Erythroblast (primary cell): ENCODE results near the gene CNIH3.
"Not testable (repeated sequence)": the region's sequence is repeated elsewhere in the genome, so short reads cannot be mapped to it uniquely, and the experiment has no call there.

Experiments used
- DNase-seq, 2 experiments: peaks; one replicate each; lab custom pipeline; 2025; lab: John Stamatoyannopoulos, UW
- GATA1 ChIP-seq: IDR thresholded peaks from 2 replicates; pipeline ENCODE4 v1.6.1; 2011; ENCODE audit warnings: low read depth, mild to moderate bottlenecking, control low read depth, low read length, moderate library complexity
- POLR2A ChIP-seq: IDR thresholded peaks from 2 replicates; pipeline ENCODE4 v1.6.1; 2011; ENCODE audit warnings: mild to moderate bottlenecking, low read length

Gene CNIH3

DNA sequence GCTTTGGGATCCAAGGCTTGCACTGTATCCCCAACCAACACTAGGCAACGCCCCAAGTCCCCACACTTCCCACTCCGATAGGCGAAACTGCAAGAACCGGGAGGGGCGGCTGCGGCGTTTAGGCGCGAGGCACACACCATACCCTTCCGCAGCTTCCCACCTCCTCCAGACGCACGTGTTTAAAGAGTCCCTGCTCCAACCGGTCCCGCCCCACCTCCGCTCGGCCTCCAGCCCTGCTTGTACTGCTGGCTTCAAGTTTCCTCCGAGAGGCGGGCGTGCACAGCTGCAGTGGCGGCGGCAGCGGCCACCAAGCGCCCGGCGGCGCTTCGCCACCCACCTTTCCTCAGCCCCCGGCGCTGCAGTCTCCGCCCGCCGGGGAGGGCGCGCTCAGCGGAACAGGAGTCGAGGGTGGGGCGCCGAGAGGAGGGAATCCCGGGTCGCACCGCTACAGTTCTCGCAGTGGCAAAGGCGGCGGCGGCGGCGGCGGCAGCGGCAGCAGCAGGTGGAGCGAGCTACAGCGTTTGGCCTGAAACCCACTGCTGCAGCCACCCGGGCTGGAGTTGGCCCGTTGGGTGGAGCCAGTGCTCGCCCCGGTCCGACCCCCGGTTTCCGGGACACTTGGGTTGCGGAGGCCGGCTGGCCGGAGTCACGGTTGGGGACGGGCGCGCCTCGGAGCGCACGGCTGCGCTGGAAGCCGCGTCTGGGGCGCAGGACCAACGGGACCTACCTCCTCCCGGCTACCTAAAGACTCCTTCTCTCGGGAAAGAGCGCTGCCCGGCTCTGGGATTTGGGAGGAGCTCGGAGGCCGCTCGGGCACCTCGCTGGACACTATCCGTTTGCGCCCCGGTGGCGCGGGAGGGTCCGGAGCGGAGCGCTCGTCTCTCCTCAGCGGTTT lies at the start of gene CNIH3:
CNIH3 (plus strand) TSS at position 457 of the 895 bp plus-strand sequence. CDS start 858 bp downstream, outside the sequence.
- DNase-seq, result no peak

DNA sequence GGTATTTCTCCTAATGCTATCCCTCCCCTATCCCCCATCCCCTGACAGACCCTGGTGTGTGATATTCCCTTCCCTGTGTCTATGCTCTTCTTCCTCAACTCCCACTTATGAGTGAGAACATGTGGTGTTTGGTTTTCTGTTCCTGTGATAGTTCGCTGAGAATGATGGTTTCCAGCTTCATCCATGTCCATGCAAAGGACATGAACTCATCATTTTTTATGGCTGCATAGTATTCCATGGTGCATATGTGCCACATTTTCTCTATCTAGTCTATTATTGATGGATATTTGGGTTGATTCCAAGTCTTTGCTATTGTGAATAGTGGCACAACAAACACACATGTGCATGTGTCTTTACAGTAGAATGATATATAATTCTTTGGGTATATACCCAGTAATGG lies 49.6 kb upstream of the CNIH3 start:
- DNase-seq, result not testable (repeated sequence)

More for the DNA sequence above, at the start of gene CNIH3:
- TF ChIP-seq GATA1, result no peak
- TF ChIP-seq POLR2A, result no peak

DNA sequence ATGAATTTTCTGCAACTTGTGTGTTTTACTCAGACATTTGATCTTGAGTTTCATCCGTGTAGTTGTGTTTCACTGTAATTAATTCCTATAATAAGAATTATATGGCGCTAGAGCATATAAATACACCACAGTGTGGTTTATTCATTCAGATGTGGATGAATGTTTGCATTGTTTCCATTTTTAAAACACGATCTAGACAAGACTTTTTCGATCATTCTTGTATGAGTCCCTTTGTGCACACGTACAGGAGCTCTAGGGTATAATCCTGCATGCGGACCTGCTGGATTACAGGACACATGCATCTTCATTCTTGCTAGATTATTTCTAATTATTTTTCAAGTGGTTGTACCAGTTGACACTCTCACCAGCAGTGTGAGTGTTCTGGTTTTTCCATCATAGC lies 46.8 kb upstream of the CNIH3 start:
- no peak for DNase-seq
- no peak for TF ChIP-seq GATA1
- no peak for TF ChIP-seq POLR2A

DNA sequence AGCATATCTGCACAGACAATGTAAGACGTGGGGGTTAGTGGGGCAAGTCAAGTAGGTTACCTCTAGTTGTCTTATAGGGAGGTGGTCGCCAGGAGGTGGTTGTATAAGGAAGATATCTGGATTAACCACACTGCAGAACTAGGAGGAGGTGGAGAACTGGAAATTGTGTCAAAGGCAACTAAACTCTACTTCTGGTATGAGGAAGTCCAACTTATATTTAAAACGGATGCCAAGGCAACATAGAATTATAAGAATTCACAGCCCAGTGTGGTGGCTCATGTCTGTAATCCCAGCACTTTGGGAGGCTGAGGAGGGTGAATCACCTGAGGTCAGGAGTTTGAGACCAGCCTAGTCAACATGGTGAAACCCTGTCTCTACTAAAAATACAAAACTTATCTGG lies 44.1 kb upstream of the CNIH3 start:
- DNase-seq, result not testable (repeated sequence)

DNA sequence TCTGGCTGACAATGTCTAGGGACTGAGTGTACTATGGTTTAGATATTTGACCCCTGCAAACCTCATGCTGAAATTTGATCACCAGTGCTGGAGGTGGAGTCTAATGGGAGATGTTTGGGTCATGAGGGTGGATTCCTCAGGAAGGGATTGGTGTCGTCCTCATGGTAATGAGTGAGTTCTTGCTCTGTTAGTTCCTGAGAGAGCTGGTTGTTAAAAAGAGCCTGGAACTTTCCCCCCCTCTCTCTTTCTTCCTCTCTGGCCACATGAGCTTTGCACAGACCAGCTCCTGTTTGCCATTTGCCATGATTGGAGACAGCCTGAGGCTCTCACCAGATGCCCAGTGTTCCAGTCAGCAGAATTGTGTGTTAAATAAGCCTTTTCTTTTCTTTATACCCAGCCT lies 36.6 kb upstream of the CNIH3 start:
- no peak for DNase-seq
- TF ChIP-seq GATA1 (no peak), POLR2A (no peak)

DNA sequence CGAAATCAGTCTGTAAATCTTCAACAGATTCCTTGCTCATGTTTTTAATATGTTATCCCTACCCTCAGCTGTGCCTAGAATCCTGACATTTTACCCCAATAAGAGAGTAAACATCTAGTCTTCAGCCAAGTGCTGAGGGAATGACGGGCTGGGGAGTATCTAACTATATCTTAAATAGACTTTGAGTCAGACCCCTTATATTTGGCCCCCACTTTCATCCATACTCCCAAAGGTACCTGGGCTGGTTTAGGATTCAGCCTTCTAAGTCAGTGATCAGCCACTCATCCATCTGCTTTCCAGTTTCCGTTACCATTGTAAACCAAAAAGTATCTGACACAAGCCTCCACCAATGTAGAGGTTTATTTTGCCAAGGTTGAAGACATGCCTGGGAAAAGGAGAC lies 36.1 kb upstream of the CNIH3 start:
- TF ChIP-seq GATA1 (no peak), POLR2A (no peak)

DNA sequence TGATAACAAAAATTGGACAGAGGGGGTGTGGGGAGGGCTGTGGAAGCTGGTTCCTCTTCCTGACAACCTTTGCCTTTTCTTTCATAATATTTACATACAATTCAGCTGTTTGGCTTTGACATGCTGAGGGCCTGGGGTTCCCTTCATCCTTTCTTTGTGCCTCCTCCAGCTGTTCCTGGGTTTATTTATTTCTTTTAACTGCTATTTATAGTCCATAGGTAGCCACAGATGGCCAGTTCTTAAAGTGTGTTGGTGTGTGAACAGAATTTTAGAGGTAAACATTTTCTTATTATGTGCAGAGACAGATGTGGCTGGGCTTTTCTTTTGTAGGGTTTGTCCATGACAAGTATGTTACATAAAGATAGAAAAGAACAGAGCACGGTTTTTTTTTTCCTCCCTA lies 34.1 kb upstream of the CNIH3 start:
- TF ChIP-seq GATA1 (no peak), POLR2A (no peak)
- no peak for DNase-seq

More for the DNA sequence above, 36.1 kb upstream of the CNIH3 start:
- DNase-seq, result no peak

DNA sequence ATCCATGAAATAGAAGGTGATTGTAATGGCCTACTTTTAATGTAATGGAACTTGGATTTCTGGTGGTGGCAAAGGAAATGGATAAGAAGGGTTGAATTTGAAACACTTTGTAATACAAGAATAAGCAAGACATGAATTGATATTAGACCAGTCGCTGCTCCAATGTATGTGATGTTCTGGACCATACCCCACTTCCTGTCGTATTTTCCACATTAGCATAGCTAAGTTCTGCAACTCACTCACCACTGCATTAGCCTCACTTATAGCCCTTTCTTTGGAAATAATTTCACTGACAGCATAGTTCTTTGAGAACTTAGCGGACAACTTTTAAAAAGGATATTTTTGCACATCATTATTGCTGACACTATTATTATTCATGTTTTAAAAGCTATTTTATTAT lies 32.3 kb upstream of the CNIH3 start:
- TF ChIP-seq POLR2A (no peak), GATA1 (no peak)
- DNase-seq, result no peak

DNA sequence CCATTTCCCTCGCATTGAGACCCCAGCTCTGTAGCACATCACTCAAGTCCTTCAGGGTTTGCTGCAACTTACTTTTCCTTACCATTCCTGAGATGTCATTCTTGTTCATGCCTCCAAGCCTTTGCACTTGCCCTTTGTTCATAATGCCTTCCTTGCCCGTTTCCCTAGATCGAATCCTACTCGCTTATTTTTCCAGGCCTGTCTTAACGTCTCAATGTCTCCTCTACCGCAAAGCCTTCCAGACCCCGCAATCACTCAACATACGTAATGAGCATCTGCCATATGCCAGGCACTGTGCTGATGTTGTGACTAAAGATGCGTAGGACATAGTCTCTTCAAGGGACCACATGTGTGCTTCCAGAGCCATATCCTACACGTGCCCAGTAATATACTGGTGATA lies 31.1 kb upstream of the CNIH3 start:
- TF ChIP-seq POLR2A (no peak), GATA1 (no peak)
- no peak for DNase-seq

DNA sequence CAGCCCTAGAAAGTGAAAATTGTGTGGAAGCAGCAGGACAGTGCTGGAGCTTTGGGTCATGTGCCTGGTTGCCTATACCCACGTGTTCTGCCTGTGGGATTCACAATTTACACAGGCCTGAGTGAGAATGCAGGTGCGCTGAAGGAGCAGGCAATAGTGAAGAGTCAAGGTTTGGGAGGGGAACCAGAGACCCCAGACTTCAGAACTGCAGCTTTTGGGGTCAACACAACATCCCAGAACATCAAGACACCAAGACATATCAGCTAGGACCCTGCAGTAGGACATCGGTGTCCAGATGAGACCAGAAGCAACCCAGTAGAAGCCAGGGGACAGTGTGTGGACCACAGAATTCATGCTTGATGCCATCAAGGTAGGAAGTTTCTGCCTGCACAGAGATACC lies 29.1 kb upstream of the CNIH3 start:
- DNase-seq, result no peak
- TF ChIP-seq POLR2A (no peak), GATA1 (no peak)

DNA sequence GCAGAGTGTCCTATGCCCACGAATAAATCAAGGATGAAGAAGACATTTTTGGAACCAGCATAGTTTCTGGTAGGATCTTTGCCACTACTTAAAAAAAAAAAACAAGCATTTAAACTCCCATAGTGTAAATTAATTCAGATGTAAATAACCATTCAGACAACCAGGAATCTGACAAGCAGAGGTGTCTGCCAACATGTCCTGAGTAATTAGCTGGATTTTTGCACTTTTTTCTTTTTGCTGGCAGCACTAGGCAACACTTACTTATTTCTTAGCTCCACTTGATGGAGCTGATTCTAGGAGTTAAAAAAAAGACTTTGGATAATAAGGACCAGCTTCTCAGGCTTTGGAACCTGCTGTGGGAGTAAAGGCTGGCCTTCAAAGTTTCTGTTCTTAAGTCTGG lies 27.6 kb upstream of the CNIH3 start:
- TF ChIP-seq GATA1, result no peak
- TF ChIP-seq POLR2A, result no peak
- DNase-seq, result no peak

DNA sequence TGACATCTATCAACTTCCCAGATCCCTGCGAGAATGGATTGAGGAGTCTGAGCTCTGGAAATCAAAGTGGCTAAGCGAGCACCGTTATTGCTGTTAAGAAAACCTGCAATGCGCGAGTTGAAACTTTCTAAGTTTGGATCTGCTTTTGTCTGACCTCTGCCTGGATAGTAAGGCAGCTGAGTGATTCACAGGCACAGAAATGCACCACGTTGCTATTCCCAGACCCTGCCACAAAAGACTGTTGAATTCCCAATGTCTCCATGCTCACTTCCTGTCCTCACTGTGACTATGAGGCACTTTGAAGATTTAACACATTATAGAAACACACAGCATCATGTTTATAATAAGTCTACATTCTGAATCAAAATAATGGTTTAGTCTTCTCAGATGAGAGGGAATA lies 27.1 kb upstream of the CNIH3 start:
- no peak for TF ChIP-seq GATA1
- no peak for TF ChIP-seq POLR2A
- no peak for DNase-seq

DNA sequence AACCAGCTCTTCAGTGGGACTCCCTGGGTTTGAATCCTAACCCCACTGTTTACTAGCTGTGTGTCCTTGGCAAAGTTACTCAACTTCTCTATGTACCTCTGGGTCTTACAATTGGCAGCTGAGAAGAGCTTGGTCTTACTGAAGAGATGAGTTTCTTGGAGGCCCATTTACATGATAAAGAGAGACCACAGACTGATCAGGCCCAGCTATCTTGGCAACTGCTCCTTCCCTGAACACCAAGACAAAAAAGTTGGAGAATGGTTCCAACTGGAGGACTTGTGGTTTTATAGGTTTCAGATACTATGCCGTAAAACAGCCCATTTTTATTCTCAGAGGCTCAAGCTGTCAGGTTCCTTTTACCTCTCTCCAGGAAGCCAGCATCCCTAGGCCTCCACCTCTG lies 24.8 kb upstream of the CNIH3 start:
- TF ChIP-seq GATA1 (no peak), POLR2A (no peak)
- DNase-seq, result no peak

DNA sequence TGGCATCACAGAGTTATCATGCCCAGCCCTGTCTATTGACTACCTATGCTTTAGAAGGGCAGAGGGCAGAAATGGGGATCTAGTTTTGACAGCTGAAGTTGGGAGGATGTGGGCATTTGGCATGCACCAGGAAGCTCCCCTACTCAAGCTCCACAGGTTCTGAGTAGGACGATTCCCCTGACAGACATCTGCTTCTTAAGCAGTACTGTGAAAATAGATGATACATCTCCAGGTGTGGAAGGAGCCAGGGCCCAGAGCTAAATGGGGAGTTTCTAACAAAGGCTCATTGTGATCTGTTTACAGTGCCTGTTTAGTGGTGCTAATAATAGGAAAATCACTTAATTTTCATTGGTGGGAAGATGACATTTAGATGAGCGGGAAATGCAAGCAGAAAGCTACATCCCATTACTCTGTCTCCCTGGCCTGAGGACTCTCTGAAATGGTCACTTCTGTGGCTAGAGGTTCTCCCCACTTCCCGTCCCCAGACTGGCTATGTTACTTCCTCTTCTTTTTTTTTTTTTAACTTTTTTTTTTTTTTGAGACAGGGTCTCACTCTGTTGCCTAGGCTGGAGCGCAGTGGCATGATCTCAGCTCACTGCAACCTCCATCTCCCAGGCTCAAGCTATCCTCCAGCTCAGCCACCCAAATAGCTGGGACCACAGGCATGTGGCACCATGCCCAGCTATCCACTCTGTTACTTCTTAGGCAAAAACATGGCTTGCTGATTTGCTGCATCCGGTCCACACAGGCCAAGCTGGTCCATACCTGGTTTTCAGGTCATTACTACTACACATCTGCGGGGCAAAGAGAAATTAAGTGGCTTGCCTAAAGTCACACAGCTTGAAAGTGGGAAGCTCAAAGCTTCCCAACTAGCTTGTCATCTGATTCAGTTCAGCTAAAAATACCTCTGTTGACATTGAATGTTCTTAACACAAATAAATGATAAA lies 23.2 kb upstream of the CNIH3 start:
- TF ChIP-seq GATA1 (no peak), POLR2A (no peak)
- no peak for DNase-seq

DNA sequence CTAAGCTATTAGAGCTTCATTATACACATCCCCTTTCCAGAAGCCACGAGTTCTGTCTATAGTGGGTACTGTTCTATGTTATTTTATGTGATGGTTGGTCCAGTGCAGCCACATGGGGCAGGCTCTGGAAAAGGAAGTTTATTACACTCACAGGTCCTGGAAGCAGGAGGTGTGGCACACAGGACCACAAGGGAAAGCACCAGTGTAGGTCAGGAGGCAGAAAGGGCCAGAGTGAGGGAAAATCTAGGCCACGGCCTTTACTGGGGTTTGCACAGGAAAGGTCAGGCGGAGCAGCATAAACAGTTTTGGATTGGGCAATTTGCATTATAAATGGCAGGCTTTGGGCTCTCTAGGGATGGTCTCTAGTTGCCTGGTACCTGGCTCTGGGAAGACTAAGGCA lies 21.8 kb upstream of the CNIH3 start:
- no peak for TF ChIP-seq POLR2A
- TF ChIP-seq GATA1, result no peak
- no peak for DNase-seq
